Lower leg skin (tissue), 4 donors: Measurements from ENCODE around the gene SMIM12. TPM values are rescaled to one million over a fixed set of nuclear protein-coding genes. Genes with fewer than 3 reads are reported as not detected.

Experiments
- DNase-seq, 2 donors: peaks; one replicate each; pipeline ENCODE4 v3.0.0-alpha.2; 2019; ENCODE audit warnings: low spot score in 2 of 2
- H3K4me3 ChIP-seq: fragments of 200-600 bp; sonication (generic); 2 replicates; pipeline ENCODE4 v1.5.1; 2017; ENCODE audit warnings: mild to moderate bottlenecking, low read depth; ENCODE audit not compliant: poor library complexity, severe bottlenecking
- CTCF ChIP-seq, 3 donors: fragments of 450-650 bp; IDR thresholded peaks; one replicate each; pipeline ENCODE4 v1.5.1; 2016; ENCODE audit warnings: antibody characterized with exemption in 3 of 3, mild to moderate bottlenecking in 3 of 3, moderate library complexity in 2 of 3
- POLR2A ChIP-seq, 2 donors: fragments of 450-650 bp; IDR thresholded peaks; one replicate each; pipeline ENCODE4 v1.6.1; 2016 to 2017; ENCODE audit warnings: antibody characterized with exemption in 2 of 2, mild to moderate bottlenecking in 1 of 2, moderate library complexity in 1 of 2
- WGBS, 2 donors: methylation state at CpG; one replicate each; pipeline ENCODE4 v1.1.5; 2018; 5-methylcytosine and 5-hydroxymethylcytosine counted together
- intact Hi-C: fragments of 100-400 bp; cut with DNase I; formaldehyde crosslinking; loops from one replicate; pipeline ENCODE4 v1.15.0; 2023; ENCODE audit warnings: low total_unique reads
- total RNA-seq, 4 donors: library from RNA; depleted of rRNA; stranded (reverse); fragments of >200 nt; gene quantifications; one replicate each; pipeline ENCODE4 v1.1.0, GENCODE V29; 2016

SMIM12 gene
- total RNA-seq, 4 donors from 2014 or later: 22.7 to 28.8 (median 25.7) TPM

DNA sequence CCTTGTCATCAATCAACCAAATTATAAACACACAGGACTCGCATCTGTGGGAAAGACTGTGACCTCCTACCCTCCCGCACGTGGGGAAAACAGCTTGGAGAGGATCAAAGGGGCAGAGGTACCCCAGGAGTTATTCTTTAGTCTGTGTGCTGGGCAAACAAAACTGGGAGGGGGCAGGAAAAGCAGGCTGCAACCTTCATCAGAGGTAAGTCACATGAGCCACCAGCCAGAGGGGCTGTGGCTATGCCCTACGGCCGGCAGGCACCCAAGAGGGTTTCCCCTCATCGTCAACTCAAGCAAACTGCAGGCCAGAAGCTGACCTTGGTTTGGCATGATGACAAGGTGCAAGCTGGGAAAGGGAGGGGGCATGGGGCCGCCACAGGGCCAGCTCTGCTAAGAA, 12.5 kb downstream of the SMIM12 start:
- intact Hi-C loops: loop anchor here (5.0 kb wide), 1 partner anchor 60 kb away; no protein-coding TSS in a partner anchor
- DNase-seq: no peak
- no peak overlapping the region for H3K4me3 ChIP-seq
- 74 to 80% methylated on average over 7 of the region's 7 CpGs for WGBS, 2 donors
- TF ChIP-seq POLR2A (IDR thresholded peaks at IDR 0.05) (no peak), CTCF (IDR thresholded peaks at IDR 0.05) (no peak)

DNA sequence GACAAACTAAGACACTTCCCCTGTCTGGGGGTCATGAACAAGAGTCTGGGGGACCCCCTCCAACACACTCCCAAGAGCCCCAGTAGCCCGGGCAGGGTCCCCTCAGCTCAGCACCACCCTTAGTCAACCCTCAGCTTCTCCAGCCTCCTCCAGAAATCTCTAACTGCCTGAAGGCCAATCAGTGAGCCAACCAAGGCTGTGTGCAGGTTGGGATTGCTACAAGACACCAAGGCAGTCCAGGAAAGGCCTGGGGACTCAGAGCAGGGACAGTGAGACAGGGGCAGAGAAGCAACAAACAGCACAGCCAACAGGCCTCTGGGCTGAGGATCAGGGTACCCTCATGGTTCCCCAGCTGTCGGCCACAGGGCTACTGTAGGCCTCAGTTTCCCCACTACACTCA, 13.3 kb downstream of the SMIM12 start:
- no peak for DNase-seq
- TF ChIP-seq CTCF (IDR thresholded peaks at IDR 0.05) (no peak), POLR2A (IDR thresholded peaks at IDR 0.05) (no peak)
- intact Hi-C loops: loop anchor here (5.0 kb wide), 1 partner anchor 59 kb away; no protein-coding TSS in a partner anchor
- 92 to 100% methylated on average over 2 of the region's 2 CpGs for WGBS, 2 donors
- no peak overlapping the region for H3K4me3 ChIP-seq

GRCh38 chr1:34845131-34845901, 14.2 kb downstream of the SMIM12 start:
- intact Hi-C loops: loop anchor here (5.0 kb wide), 1 partner anchor 58 kb away; no protein-coding TSS in a partner anchor
- 78 to 84% methylated on average over 16 of the region's 16 CpGs for WGBS, 2 donors
- no peak for DNase-seq
- TF ChIP-seq CTCF (IDR thresholded peaks at IDR 0.05) (no peak), POLR2A (IDR thresholded peaks at IDR 0.05) (no peak)
- H3K4me3 ChIP-seq: no peak overlapping the region

DNA sequence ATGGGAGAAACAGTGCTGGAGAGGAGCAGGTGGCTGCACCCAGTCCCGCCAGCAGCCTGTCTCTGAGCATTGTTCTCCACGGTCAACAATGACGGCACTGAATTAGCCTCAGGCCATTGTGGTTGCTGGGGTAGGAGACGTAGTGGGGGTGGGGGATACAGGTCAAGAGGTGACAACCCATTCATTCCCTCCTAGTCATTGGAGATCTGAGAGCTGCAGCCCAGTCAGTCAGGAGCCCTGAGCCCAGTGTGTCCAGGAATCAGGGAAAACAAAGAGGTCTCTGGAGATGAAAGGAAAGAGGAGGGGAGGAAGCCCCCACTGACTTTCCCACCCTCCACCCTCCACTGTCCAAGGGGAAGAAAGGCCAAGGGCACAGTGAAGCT, 15.3 kb downstream of the SMIM12 start:
- H3K4me3 ChIP-seq: no peak overlapping the region
- TF ChIP-seq POLR2A (IDR thresholded peaks at IDR 0.05): no peak
- TF ChIP-seq CTCF (IDR thresholded peaks at IDR 0.05): no peak
- DNase-seq: peak in 1 of 2 donors; percentile 59
- intact Hi-C loops: no loop called here
- WGBS, 2 donors: 57 to 85% methylated on average over 4 of the region's 4 CpGs

DNA sequence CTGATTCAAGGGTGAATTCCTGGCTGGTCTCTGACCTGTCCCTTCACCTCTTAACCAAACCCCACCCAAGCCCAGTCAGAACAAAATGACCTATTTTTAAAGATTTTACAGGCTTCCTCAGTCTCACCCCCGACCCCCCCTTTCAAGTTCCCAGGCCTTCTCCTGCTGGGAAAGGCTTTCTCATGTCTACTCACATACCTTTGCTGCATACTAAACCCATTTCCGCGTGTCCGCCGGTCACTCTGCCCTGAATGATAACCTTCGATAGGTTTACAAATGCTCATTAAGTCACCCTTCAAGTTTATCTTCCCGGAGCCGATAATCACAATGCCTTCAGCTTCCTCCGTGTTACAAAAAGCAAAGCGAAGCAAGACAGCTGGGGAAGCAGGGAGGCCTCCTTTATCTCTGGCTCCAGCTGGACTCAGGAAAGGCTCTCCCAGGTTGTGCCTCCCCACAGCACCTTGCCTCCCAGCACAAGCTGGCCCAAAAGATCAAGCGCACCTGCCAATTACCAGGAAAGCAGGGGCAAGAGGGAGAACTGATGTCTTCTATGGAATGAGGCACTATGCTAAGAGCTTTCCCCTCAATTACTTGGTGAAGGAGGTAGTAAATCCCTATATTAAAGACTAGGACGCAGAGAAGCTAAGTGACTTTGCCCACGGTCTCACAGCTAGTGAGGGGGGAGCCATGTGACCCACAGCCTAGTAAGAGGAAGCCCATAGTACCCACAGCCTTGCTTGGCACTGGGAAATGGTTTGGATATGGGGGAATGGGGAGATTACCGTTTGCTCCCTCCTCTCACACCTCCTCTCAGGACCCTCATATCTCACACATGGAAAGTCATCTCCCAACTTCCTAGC, 15.9 kb downstream of the SMIM12 start:
- 79 to 81% methylated on average over 14 of the region's 14 CpGs for WGBS, 2 donors
- DNase-seq: peak in 1 of 2 donors; percentile 48
- no peak for TF ChIP-seq CTCF (IDR thresholded peaks at IDR 0.05)
- TF ChIP-seq POLR2A (IDR thresholded peaks at IDR 0.05): no peak
- H3K4me3 ChIP-seq: no peak overlapping the region
- intact Hi-C loops: no loop called here
